ENCODE results near the gene GRM4.

Gene GRM4

GRCh38 chr6:34055223-34055933 is 90.5 kb downstream of the GRM4 start:
- Histone ChIP-seq H3K27ac (ENCODE audit: low read depth, low read length) (no peak overlapping the region), H3K36me3 (ENCODE audit: insufficient read depth, low read length) (no peaks in the 10 kb centered on the region), H3K9me3 (ENCODE audit: low read length) (no peaks in the 10 kb centered on the region), H3K9ac (ENCODE audit: low read length) (no peak overlapping the region), H3K4me1 (ENCODE audit: insufficient read depth, low read length) (no peaks in the 10 kb centered on the region), H3K4me3 (ENCODE audit: low read depth in 1 of 2, low read length in 2 of 2) (no peak overlapping the region), H3K27me3 (ENCODE audit: control insufficient read depth in 1 of 2, insufficient read depth in 2 of 2, low read length in 2 of 2) (peaks cover 0 to 6% of the 10 kb centered on the region in 2 donors)

DNA sequence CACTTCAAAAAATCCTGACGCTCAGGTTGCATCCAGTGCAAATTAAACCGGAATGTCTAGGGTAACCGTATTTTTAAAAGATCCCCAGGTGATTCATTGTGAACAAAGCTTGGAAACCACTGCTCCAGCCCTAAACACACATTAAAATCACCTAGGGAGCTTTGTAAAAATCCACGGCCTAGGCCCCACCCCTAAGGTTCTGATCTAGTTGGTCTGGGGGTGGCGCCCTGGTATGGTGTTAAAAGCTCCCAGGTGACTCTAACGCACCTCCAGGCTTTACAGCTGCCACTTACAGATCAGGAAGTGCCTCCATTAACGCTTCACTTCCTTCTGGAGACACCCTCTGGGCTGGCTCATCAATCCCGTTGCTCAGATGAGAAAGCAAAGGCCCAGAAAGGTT is 92.2 kb downstream of the GRM4 start:
- Histone ChIP-seq H3K4me3 (ENCODE audit: low read depth in 1 of 2, low read length in 2 of 2) (no peak overlapping the region), H3K27ac (ENCODE audit: low read depth, low read length) (no peak overlapping the region), H3K27me3 (ENCODE audit: control insufficient read depth in 1 of 2, insufficient read depth in 2 of 2, low read length in 2 of 2) (no peaks in the 10 kb centered on the region), H3K9me3 (ENCODE audit: low read length) (no peaks in the 10 kb centered on the region), H3K9ac (ENCODE audit: low read length) (no peak overlapping the region), H3K4me1 (ENCODE audit: insufficient read depth, low read length) (no peaks in the 10 kb centered on the region), H3K36me3 (ENCODE audit: insufficient read depth, low read length) (no peaks in the 10 kb centered on the region)

- no peaks in the 10 kb centered on the region for H3K9me3 ChIP-seq (ENCODE audit: low read length)
- no peak overlapping the region for H3K9ac ChIP-seq (ENCODE audit: low read length)
- no peaks in the 10 kb centered on the region for H3K27me3 ChIP-seq (ENCODE audit: control insufficient read depth in 1 of 2, insufficient read depth in 2 of 2, low read length in 2 of 2)
- no peak overlapping the region for H3K4me3 ChIP-seq (ENCODE audit: low read depth in 1 of 2, low read length in 2 of 2)
- no peak overlapping the region for H3K27ac ChIP-seq (ENCODE audit: low read depth, low read length)
- no peaks in the 10 kb centered on the region for H3K4me1 ChIP-seq (ENCODE audit: insufficient read depth, low read length)
- no peaks in the 10 kb centered on the region for H3K36me3 ChIP-seq (ENCODE audit: insufficient read depth, low read length)
Observed at GRCh38 chr6:34052918-34053608, 92.8 kb downstream of the GRM4 start.

- no peaks in the 10 kb centered on the region for H3K27me3 ChIP-seq (ENCODE audit: control insufficient read depth in 1 of 2, insufficient read depth in 2 of 2, low read length in 2 of 2)
- no peak overlapping the region for H3K9ac ChIP-seq (ENCODE audit: low read length)
- no peaks in the 10 kb centered on the region for H3K9me3 ChIP-seq (ENCODE audit: low read length)
- H3K4me1 ChIP-seq (ENCODE audit: insufficient read depth, low read length), result no peaks in the 10 kb centered on the region
- H3K36me3 ChIP-seq (ENCODE audit: insufficient read depth, low read length), result no peaks in the 10 kb centered on the region
- H3K4me3 ChIP-seq (ENCODE audit: low read depth in 1 of 2, low read length in 2 of 2), result no peak overlapping the region
- H3K27ac ChIP-seq (ENCODE audit: low read depth, low read length), result no peak overlapping the region
Observed at GRCh38 chr6:34052071-34052825, 93.6 kb downstream of the GRM4 start.

- H3K4me3 ChIP-seq (ENCODE audit: low read depth in 1 of 2, low read length in 2 of 2), result no peak overlapping the region
- H3K27me3 ChIP-seq (ENCODE audit: control insufficient read depth in 1 of 2, insufficient read depth in 2 of 2, low read length in 2 of 2), result no peaks in the 10 kb centered on the region
- H3K36me3 ChIP-seq (ENCODE audit: insufficient read depth, low read length), result no peaks in the 10 kb centered on the region
- H3K9me3 ChIP-seq (ENCODE audit: low read length), result no peaks in the 10 kb centered on the region
- no peaks in the 10 kb centered on the region for H3K4me1 ChIP-seq (ENCODE audit: insufficient read depth, low read length)
- no peak overlapping the region for H3K9ac ChIP-seq (ENCODE audit: low read length)
- H3K27ac ChIP-seq (ENCODE audit: low read depth, low read length), result no peak overlapping the region
Observed at GRCh38 chr6:34051331-34051919, 94.5 kb downstream of the GRM4 start.

DNA sequence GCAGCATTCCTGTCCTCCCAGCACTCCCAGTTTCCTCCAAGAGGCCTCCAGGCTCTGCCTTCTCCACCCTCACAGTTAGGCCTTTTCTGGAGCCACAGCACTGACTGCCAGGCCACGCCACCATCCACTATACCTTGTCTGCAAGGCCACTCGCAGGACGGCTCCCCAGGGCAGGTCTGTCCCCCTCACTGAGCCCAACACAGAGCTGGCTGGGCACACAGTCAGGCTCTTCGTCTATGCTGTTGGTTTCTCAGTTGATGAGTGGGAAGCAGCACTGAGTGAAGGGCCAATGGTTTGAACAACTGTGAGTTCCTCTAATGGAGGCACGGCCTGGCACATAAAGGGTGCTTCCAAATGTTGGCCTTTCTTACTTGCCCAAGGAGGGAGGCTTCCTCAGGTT is 95.2 kb downstream of the GRM4 start:
- no peaks in the 10 kb centered on the region for H3K27me3 ChIP-seq (ENCODE audit: control insufficient read depth in 1 of 2, insufficient read depth in 2 of 2, low read length in 2 of 2)
- H3K4me1 ChIP-seq (ENCODE audit: insufficient read depth, low read length), result no peaks in the 10 kb centered on the region
- H3K9me3 ChIP-seq (ENCODE audit: low read length), result no peaks in the 10 kb centered on the region
- H3K36me3 ChIP-seq (ENCODE audit: insufficient read depth, low read length), result no peaks in the 10 kb centered on the region
- no peak overlapping the region for H3K27ac ChIP-seq (ENCODE audit: low read depth, low read length)
- H3K4me3 ChIP-seq (ENCODE audit: low read depth in 1 of 2, low read length in 2 of 2), result no peak overlapping the region
- no peak overlapping the region for H3K9ac ChIP-seq (ENCODE audit: low read length)

DNA sequence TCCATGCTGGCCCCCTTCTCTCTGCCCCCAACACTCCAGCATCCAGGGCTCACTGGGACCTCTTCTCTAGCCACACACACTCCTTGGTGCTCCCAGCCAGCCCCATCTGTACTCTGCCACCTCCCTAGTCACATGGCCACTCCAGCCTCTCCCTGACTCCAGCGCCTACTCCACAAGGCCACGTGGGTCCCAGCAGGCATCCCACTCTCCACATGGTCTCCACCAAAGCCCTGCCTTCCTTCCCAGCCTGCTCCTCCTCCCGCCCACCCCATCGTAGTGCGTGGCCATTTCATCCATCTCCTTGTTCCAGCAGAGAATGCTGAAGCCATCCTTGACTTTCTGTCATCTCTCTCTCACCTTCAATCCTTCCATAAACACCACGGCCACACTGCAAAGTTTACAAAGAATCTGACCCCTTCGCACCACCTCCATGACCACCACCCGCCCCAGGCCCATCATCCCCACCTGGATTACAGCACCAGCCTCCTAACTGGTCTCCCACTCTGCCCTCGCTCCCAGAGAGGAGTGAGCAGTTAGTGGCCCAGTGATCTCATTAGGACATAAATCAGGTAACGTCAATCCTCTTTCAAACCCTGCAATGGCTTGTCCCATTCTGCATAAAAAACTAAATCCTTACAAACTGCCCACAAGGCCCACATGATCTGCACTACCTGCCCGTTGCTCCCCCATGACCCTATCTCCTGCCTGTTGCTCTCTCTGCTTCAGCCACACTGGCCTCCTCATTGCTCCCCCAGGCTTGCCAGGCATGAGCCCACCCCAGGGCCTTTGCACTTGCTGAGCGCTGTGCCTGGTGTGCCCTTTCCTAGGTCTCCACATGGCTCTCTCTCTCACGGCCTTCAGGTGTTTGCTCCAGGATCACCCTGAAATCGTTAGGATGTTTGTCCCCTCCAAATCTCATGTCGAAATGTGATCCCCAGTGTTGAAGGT is 96.2 kb downstream of the GRM4 start:
- H3K27ac ChIP-seq (ENCODE audit: low read depth, low read length), result no peak overlapping the region
- H3K36me3 ChIP-seq (ENCODE audit: insufficient read depth, low read length), result no peaks in the 10 kb centered on the region
- H3K9ac ChIP-seq (ENCODE audit: low read length), result no peak overlapping the region
- H3K27me3 ChIP-seq (ENCODE audit: control insufficient read depth in 1 of 2, insufficient read depth in 2 of 2, low read length in 2 of 2), result no peaks in the 10 kb centered on the region
- H3K4me1 ChIP-seq (ENCODE audit: insufficient read depth, low read length), result no peaks in the 10 kb centered on the region
- H3K4me3 ChIP-seq (ENCODE audit: low read depth in 1 of 2, low read length in 2 of 2), result no peak overlapping the region
- no peaks in the 10 kb centered on the region for H3K9me3 ChIP-seq (ENCODE audit: low read length)

GRCh38 chr6:34047913-34048867 is 97.7 kb downstream of the GRM4 start:
- H3K4me3 ChIP-seq (ENCODE audit: low read depth in 1 of 2, low read length in 2 of 2), result no peak overlapping the region
- no peaks in the 10 kb centered on the region for H3K4me1 ChIP-seq (ENCODE audit: insufficient read depth, low read length)
- no peaks in the 10 kb centered on the region for H3K27me3 ChIP-seq (ENCODE audit: control insufficient read depth in 1 of 2, insufficient read depth in 2 of 2, low read length in 2 of 2)
- no peaks in the 10 kb centered on the region for H3K36me3 ChIP-seq (ENCODE audit: insufficient read depth, low read length)
- no peaks in the 10 kb centered on the region for H3K9me3 ChIP-seq (ENCODE audit: low read length)
- no peak overlapping the region for H3K9ac ChIP-seq (ENCODE audit: low read length)
- H3K27ac ChIP-seq (ENCODE audit: low read depth, low read length), result no peak overlapping the region

- no peak overlapping the region for H3K4me3 ChIP-seq (ENCODE audit: low read depth in 1 of 2, low read length in 2 of 2)
Observed at GRCh38 chr6:34046617-34047016, 99.3 kb downstream of the GRM4 start.

DNA sequence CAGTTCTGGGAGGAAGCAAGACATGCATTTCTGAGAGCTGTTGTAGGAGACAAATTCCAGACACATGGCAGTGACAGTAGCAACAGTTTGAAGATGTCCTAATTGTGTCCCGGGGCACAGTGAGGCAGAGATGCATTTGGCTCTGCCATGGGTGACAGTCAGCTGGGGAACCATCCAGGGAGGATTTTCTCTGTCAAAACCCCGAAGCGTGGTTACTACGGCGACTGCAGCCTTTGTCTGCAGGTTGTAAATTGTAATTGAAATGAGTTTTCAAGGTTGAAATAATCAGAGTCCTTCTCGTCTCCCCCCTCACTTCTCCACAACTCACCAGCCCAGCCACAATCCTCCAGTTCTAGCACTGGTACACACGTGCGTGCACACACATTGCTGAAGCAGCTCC is 100.1 kb downstream of the GRM4 start:
- Histone ChIP-seq H3K27ac (ENCODE audit: low read depth, low read length) (no peak overlapping the region), H3K4me1 (ENCODE audit: insufficient read depth, low read length) (no peaks in the 10 kb centered on the region), H3K27me3 (ENCODE audit: control insufficient read depth in 1 of 2, insufficient read depth in 2 of 2, low read length in 2 of 2) (no peaks in the 10 kb centered on the region), H3K4me3 (ENCODE audit: low read depth in 1 of 2, low read length in 2 of 2) (no peak overlapping the region), H3K9ac (ENCODE audit: low read length) (no peak overlapping the region), H3K36me3 (ENCODE audit: insufficient read depth, low read length) (no peaks in the 10 kb centered on the region), H3K9me3 (ENCODE audit: low read length) (no peaks in the 10 kb centered on the region)

More at GRCh38 chr6:34046617-34047016, 99.3 kb downstream of the GRM4 start:
- no peaks in the 10 kb centered on the region for H3K36me3 ChIP-seq (ENCODE audit: insufficient read depth, low read length)
- H3K9me3 ChIP-seq (ENCODE audit: low read length), result no peaks in the 10 kb centered on the region
- no peak overlapping the region for H3K9ac ChIP-seq (ENCODE audit: low read length)
- H3K4me1 ChIP-seq (ENCODE audit: insufficient read depth, low read length), result no peaks in the 10 kb centered on the region
- no peak overlapping the region for H3K27ac ChIP-seq (ENCODE audit: low read depth, low read length)
- H3K27me3 ChIP-seq (ENCODE audit: control insufficient read depth in 1 of 2, insufficient read depth in 2 of 2, low read length in 2 of 2), result no peaks in the 10 kb centered on the region

Measured in muscle layer of colon (tissue), 2 donors.